MCF 10A (cell line): ENCODE measurements around the gene GABRR2. TPM values are rescaled to one million over a fixed set of nuclear protein-coding genes. Genes with fewer than 3 reads are reported as not detected.

Source experiments
- BruUV-seq: library from RNA; stranded (reverse); fragments of 400-500 nt; replicated peaks from 2 replicates; lab custom pipeline; 2021; lab: Mats Ljungman, UMichigan
- CTCF ChIA-PET: fragments of 300-600 bp; sonication (Branson Sonifier 250); formaldehyde crosslinking; extraction: SDS; loops from one replicate; lab custom pipeline; 2021; ENCODE audit warnings: antibody characterized with exemption, inconsistent platforms; lab: Yijun Ruan, JAX
- POLR2A ChIA-PET: fragments of 300-600, 350-650 bp; sonication (Branson Sonifier 250); formaldehyde crosslinking; extraction: SDS; loops from one replicate; lab custom pipeline; 2020; ENCODE audit warnings: antibody characterized with exemption, inconsistent platforms; lab: Yijun Ruan, JAX
- DNase-seq: peaks from one replicate; pipeline ENCODE4 v3.0.0-alpha.2; 2018; ENCODE audit not compliant: unreplicated experiment
- H3K27ac Mint-ChIP-seq: one replicate; pipeline ENCODE4 v1.8.0; 2022; ENCODE audit warnings: mild to moderate bottlenecking, low read depth, mixed read lengths; ENCODE audit not compliant: unreplicated experiment
- H3K27me3 Mint-ChIP-seq: one replicate; pipeline ENCODE4 v1.8.0; 2022; ENCODE audit warnings: mixed read lengths; ENCODE audit not compliant: insufficient read depth, unreplicated experiment
- H3K36me3 Mint-ChIP-seq: one replicate; pipeline ENCODE4 v1.8.0; 2022; ENCODE audit warnings: mild to moderate bottlenecking, moderate library complexity, mixed read lengths; ENCODE audit not compliant: insufficient read depth, unreplicated experiment
- H3K4me1 Mint-ChIP-seq: one replicate; pipeline ENCODE4 v1.8.0; 2022; ENCODE audit warnings: mixed read lengths; ENCODE audit not compliant: insufficient read depth, unreplicated experiment
- H3K4me3 Mint-ChIP-seq: one replicate; pipeline ENCODE4 v1.8.0; 2022; ENCODE audit warnings: mild to moderate bottlenecking, moderate library complexity, mixed read lengths; ENCODE audit not compliant: unreplicated experiment
- H3K9me3 Mint-ChIP-seq: one replicate; pipeline ENCODE4 v1.8.0; 2022; ENCODE audit warnings: mixed read lengths; ENCODE audit not compliant: unreplicated experiment
- CTCF ChIP-seq: fragments of 200-600 bp; IDR thresholded peaks from one replicate; pipeline ENCODE4 v1.8.0; 2022; ENCODE audit warnings: antibody characterized with exemption, mild to moderate bottlenecking; ENCODE audit not compliant: unreplicated experiment
- intact Hi-C: fragments of 100-400 bp; cut with micrococcal nuclease; formaldehyde crosslinking; loops from 2 replicates; pipeline ENCODE4 v1.14.1; 2022
- total RNA-seq: library from RNA; stranded (reverse); gene quantifications from 2 replicates; pipeline ENCODE4 v1.2.3, GENCODE V29; 2022

Gene GABRR2
- total RNA-seq, 1 experiment from 2014 or later, result not detected

DNA sequence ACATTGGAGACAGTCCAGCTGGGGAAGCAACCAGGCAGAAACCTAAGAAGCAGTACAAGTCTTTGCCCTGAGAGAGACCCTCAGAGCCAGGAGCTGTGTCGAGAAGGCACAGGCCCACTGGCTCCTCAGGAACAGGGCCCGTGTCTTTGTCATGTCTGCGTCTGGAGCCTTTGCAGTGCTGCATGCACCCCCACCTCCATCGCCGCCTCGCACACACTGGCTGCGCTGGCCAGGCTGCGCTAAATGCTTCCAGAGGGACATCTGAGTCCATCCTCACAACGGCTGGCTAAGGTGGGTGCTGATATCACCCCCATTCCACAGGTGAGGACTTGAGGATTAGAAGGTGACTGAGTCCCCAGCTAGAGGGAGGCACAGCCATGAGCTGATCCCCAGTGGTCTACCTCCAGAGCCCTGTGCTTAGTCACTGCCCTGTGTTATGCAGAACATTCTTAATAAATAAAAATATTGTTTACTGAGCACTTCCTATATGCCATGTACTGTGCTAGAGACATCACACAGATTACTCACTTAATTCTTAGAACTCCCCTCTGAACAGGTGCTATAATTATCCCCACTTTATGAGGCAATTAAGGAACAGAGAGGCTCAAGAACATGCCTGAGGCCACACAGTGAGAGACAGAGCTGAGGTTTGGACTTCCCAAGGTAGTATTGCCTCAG lies 27.6 kb downstream of the GABRR2 start:
- H3K9me3 Mint-ChIP-seq, result no peaks in the 10 kb centered on the region
- H3K27ac Mint-ChIP-seq, result no peak overlapping the region
- peaks cover 68% of the 10 kb centered on the region for H3K27me3 Mint-ChIP-seq
- DNase-seq, result no peak
- H3K36me3 Mint-ChIP-seq, result no peaks in the 10 kb centered on the region
- H3K4me3 Mint-ChIP-seq, result no peak overlapping the region
- no peaks in the 10 kb centered on the region for H3K4me1 Mint-ChIP-seq
- no peak for TF ChIP-seq CTCF
- CTCF ChIA-PET, result no interaction called here
- intact Hi-C loops, result no loop called here
- POLR2A ChIA-PET, result interaction anchor here (0.6 kb wide), 1 partner anchor 714 kb away, joined by 3 read pairs; no protein-coding TSS in a partner anchor
- no TSS peak for BruUV-seq

DNA sequence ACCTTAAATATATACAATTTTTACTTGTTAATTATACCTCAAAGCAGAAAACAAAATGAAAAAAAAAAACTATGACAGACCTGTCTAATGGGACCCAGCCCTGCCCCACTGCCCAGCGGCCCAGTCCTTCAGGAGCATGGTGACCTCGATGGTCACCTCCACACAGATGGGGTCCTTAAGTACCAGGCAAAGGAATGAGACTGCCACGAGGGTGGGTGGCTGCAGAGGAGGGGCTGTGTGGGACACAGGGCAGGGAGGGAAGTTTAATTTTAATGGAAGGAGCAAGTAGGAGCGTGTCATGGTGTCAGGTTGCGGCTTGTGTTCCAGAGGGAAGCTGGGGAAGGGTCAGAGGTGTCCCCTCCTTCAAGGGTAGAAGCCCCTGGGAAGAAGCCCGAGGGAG lies 28.6 kb downstream of the GABRR2 start:
- no TSS peak for BruUV-seq
- Mint-ChIP-seq H3K4me3 (no peak overlapping the region), H3K27me3 (peaks cover 72% of the 10 kb centered on the region), H3K36me3 (no peaks in the 10 kb centered on the region), H3K27ac (no peak overlapping the region), H3K4me1 (no peaks in the 10 kb centered on the region), H3K9me3 (no peaks in the 10 kb centered on the region)
- no peak for TF ChIP-seq CTCF
- POLR2A ChIA-PET, result no interaction called here
- CTCF ChIA-PET, result no interaction called here
- intact Hi-C loops, result no loop called here
- no peak for DNase-seq

DNA sequence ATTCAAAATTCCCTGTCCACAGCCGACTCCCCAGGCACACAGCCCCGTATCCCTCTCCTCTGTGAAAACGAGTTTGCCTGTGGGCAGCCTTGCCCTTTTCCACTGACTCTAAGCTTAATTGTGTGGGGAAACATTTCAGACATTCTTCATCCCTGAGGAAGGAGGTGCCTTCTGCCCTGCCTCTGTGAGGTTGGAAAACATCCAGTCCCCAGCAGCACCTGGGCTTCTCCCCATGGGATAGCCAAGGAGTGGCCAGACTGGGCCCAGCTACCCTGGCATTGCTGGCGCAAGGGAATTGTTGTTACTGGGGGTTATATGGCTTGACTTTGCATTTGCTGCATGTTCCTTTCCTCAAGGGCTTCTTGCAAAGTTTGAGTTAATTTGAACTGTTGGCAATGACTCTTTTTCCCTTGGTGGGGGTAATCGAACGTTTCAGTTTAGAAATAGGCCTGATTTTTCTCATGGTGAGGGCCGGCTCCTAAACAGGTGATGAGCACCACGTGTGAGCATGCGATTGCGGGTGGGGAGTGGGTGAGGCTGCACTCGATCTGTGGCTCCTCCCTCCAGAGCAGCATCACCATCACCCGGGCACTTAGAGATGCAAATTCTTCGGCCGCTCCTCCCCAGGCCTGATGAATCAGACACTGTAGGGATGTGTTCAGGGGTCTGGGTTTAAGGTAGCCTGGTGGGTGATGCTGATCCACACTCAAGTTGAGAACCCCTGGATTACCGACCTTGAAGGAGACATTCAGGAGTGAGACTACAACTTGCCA lies 29.9 kb downstream of the GABRR2 start:
- POLR2A ChIA-PET, result no interaction called here
- no peaks in the 10 kb centered on the region for H3K9me3 Mint-ChIP-seq
- no peak overlapping the region for H3K4me3 Mint-ChIP-seq
- H3K36me3 Mint-ChIP-seq, result no peaks in the 10 kb centered on the region
- no TSS peak for BruUV-seq
- CTCF ChIA-PET, result no interaction called here
- intact Hi-C loops, result no loop called here
- no peak overlapping the region for H3K27ac Mint-ChIP-seq
- H3K4me1 Mint-ChIP-seq, result no peaks in the 10 kb centered on the region
- peaks cover 60% of the 10 kb centered on the region for H3K27me3 Mint-ChIP-seq
- no peak for TF ChIP-seq CTCF
- no peak for DNase-seq

DNA sequence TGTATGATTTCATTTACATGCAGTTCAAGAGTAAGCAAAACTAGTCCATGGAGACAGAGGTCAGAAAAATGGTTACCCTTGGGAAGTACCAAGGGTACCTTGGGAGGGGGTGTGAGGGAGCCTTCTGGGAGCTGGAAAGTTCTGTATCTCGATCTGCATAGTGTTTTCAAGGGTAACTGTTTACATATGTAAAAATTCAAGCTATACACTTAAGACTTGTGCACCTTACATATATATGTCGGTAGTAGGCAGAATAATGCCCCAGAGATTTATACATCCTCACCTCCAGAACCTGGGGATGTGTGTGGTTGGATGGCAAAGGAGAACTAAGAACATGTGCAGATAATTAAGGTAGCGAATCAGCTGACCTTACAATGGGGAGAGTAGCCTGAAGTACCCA lies 31.0 kb downstream of the GABRR2 start:
- Mint-ChIP-seq H3K27me3 (peaks cover 60% of the 10 kb centered on the region), H3K9me3 (no peaks in the 10 kb centered on the region), H3K4me1 (no peaks in the 10 kb centered on the region), H3K4me3 (no peak overlapping the region), H3K36me3 (no peaks in the 10 kb centered on the region), H3K27ac (no peak overlapping the region)
- no peak for DNase-seq
- TF ChIP-seq CTCF, result no peak
- intact Hi-C loops, result no loop called here
- CTCF ChIA-PET, result no interaction called here
- POLR2A ChIA-PET, result interaction anchor here (0.6 to 1.0 kb wide), 2 partner anchors 14 to 187 kb away, joined by 3 read pairs; no protein-coding TSS in a partner anchor
- BruUV-seq, result no TSS peak
